Right renal pelvis (tissue), 4 donors: ENCODE results near the gene ANK3. TPM values are rescaled to one million over a fixed set of nuclear protein-coding genes. Genes with fewer than 3 reads are reported as not detected.
A peak's percentile ranks its signal among the peaks of the same experiment; 100 is the strongest.

Source experiments
- DNase-seq, 4 donors: peaks; one replicate each; pipeline ENCODE4 v3.0.0-alpha.2; 2013; ENCODE audit warnings: low read depth in 4 of 4, low spot score in 3 of 4, missing footprints in 1 of 4
- polyA plus RNA-seq, 4 donors: library from polyadenylated mRNA; unstranded; fragments of 120-200 nt; gene quantifications; one replicate each; pipeline ENCODE4 v1.2.1, GENCODE V29; 2013; ENCODE audit not compliant: insufficient read length in 4 of 4

ANK3 gene
- polyA plus RNA-seq, 4 donors: 129 to 154 (median 141) TPM

DNA sequence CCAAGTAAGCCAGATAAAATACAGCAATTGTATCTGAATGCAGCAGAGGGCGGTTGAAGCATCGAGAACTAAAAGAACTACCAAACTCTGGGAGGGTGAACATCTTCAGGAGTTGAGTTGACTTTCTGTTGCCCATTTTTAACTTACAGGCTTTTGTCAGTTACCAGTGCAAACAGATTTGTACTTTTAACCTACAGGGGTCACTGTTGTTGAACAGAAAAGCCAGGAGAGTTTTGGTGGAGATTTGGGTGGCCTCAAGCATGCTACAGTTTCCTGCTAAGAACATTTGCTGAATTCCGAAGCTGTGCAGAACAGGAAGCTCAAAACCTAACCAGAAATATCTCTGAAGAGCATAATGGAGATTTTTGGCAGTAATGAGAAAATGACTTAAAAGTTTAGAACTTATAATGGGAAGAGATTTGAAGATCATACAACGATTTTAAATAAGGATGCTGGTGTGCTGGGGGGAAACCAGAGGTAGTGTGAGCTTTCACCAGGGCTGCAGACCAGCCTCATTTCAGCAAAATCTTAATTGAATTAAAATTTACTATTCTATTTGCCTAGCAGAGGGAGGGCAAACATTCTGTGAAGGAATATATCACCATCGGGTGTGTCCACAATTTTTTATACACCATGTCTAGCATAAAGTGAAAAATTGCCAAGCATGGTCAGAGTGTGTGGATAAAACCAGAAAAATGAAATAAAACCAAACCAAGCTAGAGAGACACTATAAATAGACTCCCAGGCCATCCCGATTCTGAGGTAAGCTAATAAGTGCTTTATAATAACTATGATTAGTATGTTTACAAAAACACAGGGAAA lies 274.7 kb downstream of the ANK3 start:
- DNase-seq: no peak

GRCh38 chr10:60110739-60111138 lies 278.9 kb downstream of the ANK3 start:
- no peak for DNase-seq

DNA sequence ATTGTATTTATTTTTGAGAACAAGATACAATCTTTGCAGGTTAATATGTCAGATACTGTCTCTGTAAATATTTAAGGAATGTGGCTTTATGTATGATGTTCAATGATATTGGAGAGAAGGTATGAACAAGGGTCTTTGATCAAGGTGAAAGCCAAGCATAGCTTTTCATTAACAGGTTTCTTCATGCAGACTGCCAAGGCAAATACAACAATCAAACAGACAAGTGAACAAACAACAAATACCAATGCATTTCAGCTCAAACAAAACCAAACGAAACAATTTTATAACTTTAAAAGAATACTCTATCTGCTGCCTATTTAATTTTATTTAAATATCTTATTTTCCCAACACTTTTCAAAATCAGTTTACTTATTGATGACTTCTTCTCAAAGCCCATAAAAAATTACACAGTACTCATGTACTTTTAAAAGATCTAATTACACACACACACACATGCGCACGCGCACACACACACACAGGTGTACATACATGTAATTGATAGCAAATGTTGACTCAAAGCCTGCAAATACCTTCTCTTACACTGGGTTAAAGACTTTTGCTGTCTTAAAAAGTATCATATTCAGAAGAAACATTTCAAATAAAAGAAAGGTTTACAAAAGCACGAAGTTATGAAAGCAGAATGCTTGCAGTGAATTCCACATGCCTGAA lies 282.2 kb downstream of the ANK3 start:
- DNase-seq: no peak

DNA sequence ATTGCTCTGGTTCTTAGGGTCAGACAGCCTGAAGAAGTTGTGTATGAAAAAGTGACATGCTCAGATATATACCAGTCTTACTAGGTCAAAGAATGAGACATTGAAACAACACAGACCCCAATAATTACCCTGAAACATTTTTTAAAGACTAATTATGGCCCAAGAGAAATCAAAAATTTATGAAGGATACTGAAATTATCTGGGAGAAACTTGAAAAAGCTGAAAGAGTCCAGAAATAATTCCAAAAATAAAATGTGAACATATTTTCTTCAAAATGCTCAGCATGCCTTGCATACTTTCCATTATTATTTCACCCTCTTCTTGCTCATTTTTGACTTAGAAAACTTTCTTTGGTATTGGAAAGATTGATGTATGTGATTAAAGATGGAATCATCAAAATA lies 284.4 kb downstream of the ANK3 start:
- no peak for DNase-seq

- DNase-seq: no peak
Measured at GRCh38 chr10:60101821-60102220, 287.9 kb downstream of the ANK3 start.

DNA sequence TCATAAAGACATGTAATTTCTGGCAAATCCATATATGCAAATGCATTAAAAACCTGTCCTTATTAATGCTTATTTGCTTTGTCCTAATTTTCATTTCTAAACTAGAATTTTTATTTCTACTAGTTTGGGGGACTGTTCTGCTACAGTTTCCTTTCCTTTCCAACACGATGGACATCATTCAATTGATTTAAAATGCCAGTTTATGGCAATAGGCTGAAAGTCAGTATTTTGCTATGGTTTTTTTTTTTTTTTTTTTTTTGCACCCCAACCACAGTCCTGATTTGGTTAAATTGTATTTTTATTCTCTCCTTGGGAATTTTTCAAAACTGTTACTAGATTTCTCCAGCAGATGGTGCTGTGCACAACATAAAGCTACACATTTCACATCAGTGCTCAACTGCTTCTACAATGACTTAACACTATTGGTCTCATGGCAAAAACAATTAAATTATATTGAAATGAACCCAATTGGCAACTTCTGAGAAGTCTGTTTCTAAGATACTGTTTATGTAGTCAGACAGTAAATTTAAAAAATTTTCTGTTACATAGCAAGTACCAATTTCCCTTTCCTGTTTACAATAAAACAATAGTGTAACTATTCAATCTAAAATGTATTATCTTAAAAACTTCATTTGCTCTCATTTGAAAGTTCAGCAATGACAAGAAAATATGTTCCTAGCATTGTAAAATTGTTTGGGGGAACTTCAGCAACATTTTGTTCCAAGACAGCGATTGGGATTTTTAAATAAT lies 289.5 kb downstream of the ANK3 start:
- DNase-seq: peak; percentile 32 to 53 (median 36)

GRCh38 chr10:60098677-60099601 lies 290.7 kb downstream of the ANK3 start:
- no peak for DNase-seq

GRCh38 chr10:60096761-60097513 lies 292.7 kb downstream of the ANK3 start:
- DNase-seq: no peak

GRCh38 chr10:60093317-60093716 lies 296.4 kb downstream of the ANK3 start:
- no peak for DNase-seq

DNA sequence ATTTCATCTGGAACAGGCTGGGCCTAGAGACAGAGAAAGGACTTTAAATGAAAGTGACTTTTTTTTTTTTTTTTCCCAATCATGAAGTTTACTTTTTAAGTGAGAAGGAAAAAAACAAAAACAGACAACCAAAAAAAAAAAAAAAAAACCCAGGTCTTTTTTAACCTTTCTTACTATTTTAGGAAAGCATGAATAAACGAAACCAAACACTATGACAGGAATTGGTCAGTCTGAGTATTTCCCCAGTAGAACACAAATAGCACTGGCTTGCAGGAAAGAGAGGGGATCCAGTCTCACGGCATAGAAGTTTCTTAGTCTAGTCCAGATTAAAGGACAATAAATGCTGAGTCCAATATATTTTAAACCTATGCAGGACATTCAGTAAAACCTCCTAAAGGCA lies 302.8 kb downstream of the ANK3 start:
- DNase-seq: no peak

- DNase-seq: no peak
Measured at GRCh38 chr10:60086421-60086820, 303.3 kb downstream of the ANK3 start.

GRCh38 chr10:60082744-60083344 lies 306.8 kb downstream of the ANK3 start:
- DNase-seq: no peak

GRCh38 chr10:60082341-60082740 lies 307.3 kb downstream of the ANK3 start:
- no peak for DNase-seq

DNA sequence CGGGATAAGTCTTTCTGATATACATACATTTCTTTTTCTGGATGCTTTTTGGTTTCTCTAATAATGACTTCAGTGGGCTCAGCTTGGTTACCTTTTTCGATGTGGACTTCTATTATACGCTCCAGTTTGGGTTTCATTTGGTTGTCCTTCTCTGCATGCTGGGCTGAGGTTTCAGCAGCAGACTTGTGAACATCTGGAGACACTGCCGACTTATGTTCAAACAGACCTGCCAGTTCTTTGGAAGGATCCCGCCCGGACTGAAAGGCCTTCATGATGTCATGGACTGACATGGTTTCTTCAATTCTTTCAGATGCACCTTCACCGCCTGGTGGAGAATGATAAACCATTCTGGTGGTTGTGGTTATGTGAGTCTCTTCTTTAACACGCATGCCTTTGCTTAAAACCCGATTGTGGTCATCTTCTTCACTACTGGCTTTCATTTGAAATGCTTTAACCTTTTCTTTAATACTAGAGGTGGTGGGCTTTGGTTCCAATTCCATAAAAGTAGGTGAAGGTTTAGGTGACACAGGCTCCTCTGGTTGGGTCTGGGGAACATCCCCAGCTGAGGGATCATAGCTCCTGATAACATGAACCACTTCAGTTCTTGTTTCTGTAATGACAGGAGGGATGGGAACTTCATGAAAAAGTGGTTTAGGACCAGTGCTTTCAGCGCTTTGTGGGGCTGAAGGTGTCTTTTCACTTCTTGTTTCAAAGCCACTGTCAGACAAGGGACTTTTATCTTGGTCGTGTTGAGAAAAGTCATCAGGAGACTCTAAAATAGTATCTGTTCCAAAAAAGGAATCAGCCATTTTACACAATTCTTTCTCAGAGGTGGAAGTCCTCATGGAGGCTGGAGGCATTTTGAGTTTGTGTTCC lies 315.7 kb downstream of the ANK3 start:
- no peak for DNase-seq

- DNase-seq: no peak
Measured at GRCh38 chr10:60073397-60073780, 316.3 kb downstream of the ANK3 start.

GRCh38 chr10:60069311-60069710 lies 320.4 kb downstream of the ANK3 start:
- no peak for DNase-seq

DNA sequence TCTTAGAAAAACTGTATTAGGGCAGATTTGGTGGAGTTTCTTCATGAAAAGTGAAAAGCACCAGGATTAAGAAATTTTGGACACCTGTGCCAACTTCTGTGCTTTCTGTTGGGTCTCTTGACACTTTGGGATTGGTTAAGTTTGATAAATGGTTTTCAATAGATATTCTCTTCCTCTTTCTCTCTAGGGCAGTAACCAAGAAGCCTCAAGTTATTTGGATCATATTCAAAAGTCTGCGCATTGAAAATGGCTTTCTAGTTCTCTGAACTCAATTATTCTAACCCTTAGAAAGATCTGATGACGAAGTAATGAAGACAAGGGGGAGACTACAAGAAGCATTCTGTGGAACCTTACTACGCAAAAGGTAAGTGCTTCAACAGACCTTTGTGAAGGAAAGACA lies 339.3 kb downstream of the ANK3 start:
- DNase-seq: no peak

DNA sequence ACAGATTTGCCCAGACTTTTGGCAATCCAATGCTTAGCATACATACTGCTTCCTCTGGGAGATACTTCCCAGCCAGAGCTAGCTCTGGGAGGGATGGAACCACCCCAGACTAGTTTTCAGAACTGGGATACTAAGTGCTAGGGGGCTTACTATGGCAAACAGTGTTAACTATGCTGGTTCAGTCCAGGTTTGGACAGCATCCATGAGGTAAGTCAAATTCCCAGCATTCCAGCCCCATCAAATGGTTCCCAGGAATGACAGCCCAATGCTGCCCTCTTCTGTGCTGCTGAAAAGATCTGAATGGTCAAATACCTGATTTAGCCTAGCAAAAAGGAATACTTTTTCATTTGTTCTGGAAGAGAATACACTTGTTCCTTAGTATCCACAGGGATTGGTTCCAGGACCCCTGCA lies 341.6 kb downstream of the ANK3 start:
- peak in 1 of 4 donors; percentile 10 for DNase-seq
